GM21723 (cell line): ENCODE results near the gene EFCAB10.

ENCODE experiments used
- ATAC-seq: cut with Tn5 transposase; IDR thresholded peaks from one replicate; pipeline ENCODE4 v1.9.1; 2021; ENCODE audit warnings: mild to moderate bottlenecking, moderate library complexity; ENCODE audit not compliant: unreplicated experiment

Gene EFCAB10

DNA sequence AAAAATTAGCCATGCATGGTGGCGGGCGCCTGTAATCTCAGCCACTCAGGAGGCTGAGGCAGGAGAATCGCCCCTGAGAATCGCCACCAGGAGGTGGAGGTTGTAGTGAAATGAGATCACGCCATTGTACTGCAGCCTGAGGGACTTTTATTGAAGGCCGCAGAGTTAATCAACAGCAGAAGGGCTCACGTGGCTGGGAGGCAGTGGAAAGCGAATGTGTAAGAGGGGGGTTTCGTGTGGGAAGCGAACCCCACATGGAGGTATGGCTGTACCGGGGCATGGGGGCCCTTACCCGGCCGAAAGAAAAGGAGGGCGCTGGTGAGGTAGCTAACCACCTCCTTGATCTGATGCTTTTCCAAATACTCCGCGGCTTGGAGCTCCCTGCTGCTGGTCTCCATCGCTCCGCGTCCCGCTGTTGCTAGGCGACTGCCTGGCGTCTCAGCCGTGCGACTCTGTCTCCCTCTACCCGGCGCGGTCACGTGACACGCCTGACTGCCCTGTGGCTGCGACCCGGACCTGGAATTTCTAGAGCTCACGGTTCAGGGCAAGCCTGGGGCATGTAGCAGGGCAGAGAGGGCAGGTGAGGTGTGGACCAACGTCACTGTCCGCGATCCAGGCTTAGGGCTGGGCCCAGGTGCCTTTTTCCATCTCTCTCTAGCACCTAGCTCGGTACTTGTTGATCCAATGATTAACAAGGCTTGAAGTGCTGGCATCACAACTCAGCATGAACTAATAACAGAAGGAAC, at the start of gene EFCAB10:
EFCAB10 (minus strand) TSS at position 428 of the 746 bp plus-strand sequence; CDS start at position 398, 30 bp downstream.
- ATAC-seq: peak; percentile 85

- no peak for ATAC-seq
These were observed 44.7 kb upstream of the EFCAB10 start for GRCh38 chr7:105625986-105626385.

DNA sequence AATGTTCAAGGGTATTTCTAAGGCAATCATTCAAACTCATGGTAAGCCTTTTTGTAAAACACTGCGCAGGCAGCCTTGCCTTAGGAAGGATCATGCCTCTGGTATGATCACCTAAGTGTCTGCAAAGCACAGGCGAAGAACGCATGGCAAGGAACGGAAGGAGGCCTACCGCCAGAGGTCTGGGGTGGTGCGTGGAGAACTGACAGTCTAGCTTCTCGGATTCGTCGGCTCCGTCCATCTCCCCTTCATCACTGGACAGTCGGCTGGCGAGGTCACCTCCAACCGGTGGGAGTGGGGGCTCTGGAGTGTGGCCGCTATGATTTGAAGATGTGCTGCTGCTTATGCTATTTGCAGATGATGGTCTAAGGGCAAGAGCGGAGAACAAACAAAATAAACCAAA, 42.6 kb upstream of the EFCAB10 start:
- ATAC-seq: no peak

DNA sequence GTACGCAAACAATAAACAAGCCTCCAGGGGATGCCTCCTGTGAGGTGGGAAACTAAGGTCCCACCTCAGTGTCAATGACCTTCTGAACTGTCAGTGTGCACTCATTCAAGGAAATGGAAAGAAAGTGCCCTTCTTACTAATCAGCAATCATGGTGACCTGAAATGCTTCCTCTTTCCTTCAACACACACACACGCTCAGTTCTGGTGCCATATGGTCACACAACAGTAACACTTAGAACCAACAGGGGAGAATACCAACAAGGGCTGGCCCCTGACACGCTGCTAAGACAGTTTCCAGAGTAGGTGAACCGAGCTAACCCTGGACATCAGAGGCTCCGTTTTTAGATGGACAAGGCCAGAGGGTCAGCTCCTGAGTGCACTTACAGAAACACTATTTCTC, 42.1 kb upstream of the EFCAB10 start:
- ATAC-seq: no peak

DNA sequence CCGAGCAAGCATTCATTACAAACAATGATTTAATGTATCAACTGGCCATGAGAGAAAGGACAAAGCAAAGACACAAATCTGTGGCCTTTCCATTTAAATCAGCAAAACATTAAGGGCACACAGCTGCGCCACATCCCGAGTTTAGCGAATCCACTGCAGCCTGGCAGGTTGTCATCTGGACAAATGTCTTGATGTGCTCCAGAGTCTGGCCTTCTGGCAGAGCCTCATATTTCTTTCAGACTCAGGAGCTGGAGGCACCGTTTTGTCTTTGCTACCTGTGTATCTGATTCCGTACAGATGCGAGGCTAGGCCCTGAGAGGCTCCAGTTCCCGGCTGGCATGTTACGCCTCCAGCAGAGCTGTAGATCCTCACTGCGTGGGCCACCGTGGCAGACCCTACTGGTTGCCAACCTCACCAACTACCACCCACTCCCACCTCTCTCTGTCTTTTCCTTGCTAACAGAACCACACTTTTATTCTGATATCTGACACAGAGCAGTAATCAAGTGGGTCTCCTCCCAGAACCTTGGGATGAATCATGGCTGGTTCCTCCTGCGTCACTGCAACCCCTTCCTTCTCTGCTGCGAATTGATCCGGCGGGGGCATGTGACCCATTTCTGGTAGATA, 40.9 kb upstream of the EFCAB10 start:
- ATAC-seq: no peak

- ATAC-seq: no peak
These were observed 40.3 kb upstream of the EFCAB10 start for GRCh38 chr7:105621617-105622016.

- no peak for ATAC-seq
These were observed 39.9 kb upstream of the EFCAB10 start for GRCh38 chr7:105621176-105621575.

DNA sequence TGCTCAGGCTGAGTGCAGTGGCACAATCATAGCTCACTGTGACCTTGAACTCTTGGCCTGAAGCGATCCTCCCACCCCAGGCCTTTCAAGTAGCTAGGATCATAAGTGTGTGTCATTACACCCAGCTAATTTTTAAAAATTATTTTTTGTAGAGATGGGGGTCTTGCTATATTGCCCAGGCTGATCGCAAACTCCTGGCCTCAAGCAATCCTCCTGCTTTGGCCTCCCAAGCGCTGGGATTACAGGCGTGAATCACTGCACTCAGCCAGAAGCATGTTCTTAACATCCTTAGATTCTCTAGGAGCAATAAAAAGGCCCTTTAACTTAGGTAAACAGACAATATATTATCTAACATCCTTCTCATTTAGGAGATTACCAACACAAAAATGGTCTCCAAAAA, 38.3 kb upstream of the EFCAB10 start:
- ATAC-seq: no peak

GRCh38 chr7:105618016-105618296, 36.7 kb upstream of the EFCAB10 start:
- ATAC-seq: no peak

DNA sequence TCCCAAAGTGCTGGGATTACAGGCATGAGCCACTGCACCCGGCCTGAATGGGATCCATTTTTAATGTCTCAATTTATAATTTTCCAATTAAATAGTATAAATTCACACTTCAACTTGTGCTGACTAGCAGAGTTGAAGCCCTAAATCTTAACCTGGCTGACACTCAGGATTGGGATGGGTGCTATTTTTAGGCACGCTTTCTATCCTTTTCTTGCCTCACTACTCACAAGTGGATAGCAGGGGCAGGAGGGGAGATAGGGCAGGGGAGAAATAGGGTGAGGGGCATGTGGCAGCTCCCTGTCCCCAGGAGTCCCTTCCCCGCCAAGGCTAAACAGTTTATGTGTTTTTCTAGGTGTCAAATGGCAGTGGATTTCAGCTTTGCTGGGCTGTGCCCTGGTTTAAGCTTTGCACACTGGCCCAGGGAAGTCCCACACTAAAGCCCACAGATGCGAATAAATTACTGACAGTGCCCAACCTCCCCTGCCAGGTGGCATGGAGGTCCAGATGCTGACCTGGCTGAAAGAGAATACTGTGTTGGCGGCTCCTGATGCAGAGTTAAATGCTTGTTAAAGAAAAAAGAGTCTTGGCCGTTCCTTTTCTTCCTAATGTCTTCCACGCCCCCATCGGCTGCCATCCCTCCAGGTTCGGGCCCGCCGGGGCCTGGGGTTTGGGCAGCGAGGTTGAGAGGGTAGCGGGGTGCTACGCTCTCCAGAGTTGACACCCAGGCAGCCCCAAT, 36.2 kb upstream of the EFCAB10 start:
- ATAC-seq: no peak

DNA sequence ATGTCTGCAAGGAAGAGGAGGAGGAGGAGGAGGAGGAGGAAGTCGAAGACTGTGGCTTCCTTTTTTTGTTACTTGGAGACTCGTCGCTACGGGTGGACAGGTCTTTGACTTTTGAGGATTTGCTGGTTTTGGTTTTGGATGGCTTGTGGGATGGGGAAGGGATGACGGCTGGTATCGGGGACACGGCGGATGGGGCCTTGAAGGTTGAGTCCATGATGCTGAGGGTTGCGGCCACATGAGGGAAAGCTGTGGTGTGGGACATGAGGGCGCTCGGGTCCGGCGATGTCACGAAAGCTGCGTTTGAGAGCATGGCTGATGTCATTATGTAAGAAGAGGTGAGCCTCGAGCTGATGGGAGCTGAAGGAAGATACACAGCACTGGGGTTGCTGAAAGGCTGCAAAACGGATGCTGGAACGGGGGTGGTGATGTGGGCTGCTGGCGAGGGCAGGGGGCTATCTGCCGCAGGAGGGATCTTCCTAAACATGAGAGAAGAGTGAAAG, 33.1 kb upstream of the EFCAB10 start:
- no peak for ATAC-seq

GRCh38 chr7:105613611-105614330, 32.5 kb upstream of the EFCAB10 start:
- ATAC-seq: no peak

- no peak for ATAC-seq
These were observed 31.5 kb upstream of the EFCAB10 start for GRCh38 chr7:105612806-105613205.

- no peak for ATAC-seq
These were observed 30.8 kb upstream of the EFCAB10 start for GRCh38 chr7:105611856-105612775.

- no peak for ATAC-seq
These were observed 29.1 kb upstream of the EFCAB10 start for GRCh38 chr7:105610165-105610930.

DNA sequence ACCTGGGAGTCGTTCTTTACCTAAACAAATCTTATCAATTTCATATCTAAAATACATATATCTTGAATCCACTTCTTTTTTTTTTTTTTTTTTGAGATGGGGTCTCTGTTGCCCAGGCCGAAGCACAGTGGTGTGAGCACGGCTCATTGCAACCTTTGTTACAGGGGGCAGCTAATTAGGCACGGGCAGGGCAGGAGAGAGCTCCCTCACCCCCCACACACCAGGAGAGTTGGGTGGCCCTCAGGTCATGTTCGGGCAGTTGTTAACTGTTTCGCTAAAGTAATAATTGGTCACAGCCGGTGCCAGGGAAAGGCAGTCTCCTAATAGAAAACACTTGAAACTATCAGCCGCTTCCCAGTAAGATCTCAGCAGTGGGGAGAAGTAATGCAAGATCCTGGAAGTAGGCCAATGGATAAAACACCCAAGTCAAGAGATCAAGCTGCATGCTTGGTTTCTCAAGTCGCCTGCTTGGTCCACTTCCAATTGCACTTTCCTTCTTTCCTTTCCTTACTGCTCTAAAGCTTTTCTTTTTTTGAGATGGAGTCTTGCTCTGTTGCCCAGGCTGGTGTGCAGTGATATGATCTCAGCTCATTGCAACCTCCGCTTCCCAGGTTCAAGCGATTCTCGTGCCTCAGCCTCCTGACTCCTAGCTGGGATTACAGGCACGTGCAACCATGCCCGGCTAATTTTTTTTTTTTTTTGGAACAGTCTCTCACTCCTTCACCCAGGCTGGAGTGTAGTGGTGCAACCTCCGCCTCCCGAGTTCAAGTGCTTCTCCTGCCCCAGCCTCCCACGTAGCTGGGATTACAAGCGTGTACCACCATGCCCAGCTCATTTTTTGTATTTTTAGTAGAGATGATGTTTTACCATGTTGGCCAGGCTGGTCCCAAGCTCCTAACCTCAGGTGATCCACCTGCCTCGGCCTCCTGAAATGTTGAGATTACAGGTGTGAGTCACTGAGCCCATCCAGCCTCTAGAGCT, 21.3 kb upstream of the EFCAB10 start:
- ATAC-seq: no peak

- ATAC-seq: no peak
These were observed 19.6 kb upstream of the EFCAB10 start for GRCh38 chr7:105600720-105601550.
